Effector memory CD8-positive, alpha-beta T cell (primary cell): Measurements from ENCODE around the gene CNNM4.

ENCODE experiments used
- ATAC-seq: fragments of 150-1000 bp; cut with Tn5 transposase; replicated peaks from 2 replicates; pipeline ENCODE4 v1.10.0; 2021; ENCODE audit warnings: mild to moderate bottlenecking, moderate library complexity
- DNase-seq, 3 experiments: peaks; one replicate each; pipeline ENCODE4 v3.0.0; 2021
- H3K27ac Mint-ChIP-seq, 2 donors: one replicate each; pipeline ENCODE4 v1.8.0; 2022; ENCODE audit warnings: mild to moderate bottlenecking in 2 of 2, mixed read lengths in 2 of 2, moderate library complexity in 2 of 2
- H3K27me3 Mint-ChIP-seq, 2 donors: one replicate each; pipeline ENCODE4 v1.8.0; 2022; ENCODE audit warnings: mixed read lengths in 2 of 2
- H3K36me3 Mint-ChIP-seq: one replicate; pipeline ENCODE4 v1.8.0; 2022; ENCODE audit warnings: mild to moderate bottlenecking, moderate library complexity, mixed read lengths; ENCODE audit not compliant: insufficient read depth
- H3K4me1 Mint-ChIP-seq, 2 donors: one replicate each; pipeline ENCODE4 v1.8.0; 2022; ENCODE audit warnings: low read depth in 2 of 2, mixed read lengths in 2 of 2
- H3K4me3 Mint-ChIP-seq, 2 donors: one replicate each; pipeline ENCODE4 v1.8.0; 2022; ENCODE audit warnings: mild to moderate bottlenecking in 2 of 2, mixed read lengths in 2 of 2, moderate library complexity in 2 of 2
- H3K9me3 Mint-ChIP-seq, 2 donors: one replicate each; pipeline ENCODE4 v1.8.0; 2022; ENCODE audit warnings: mixed read lengths in 2 of 2

The CNNM4 gene

DNA sequence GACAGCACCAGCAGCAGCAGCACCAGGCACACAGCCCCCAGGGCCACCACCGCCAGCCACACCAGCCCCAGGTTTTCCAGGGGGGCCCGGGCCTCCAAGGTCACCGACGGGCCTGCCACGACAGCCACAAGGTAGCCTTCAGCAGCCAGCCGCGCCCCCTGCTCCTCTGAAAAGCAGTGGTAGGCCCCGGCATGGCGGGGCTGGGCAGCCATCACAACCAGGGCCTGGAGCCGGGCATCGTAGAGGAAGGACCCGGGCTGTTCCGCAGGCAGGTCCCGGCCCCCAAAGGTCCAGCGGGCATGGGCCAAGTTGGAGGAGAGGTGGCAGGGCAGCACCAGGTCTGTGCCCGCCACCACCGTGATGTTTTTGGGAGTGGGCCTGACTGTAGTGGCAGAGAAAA is 100.4 kb downstream of the CNNM4 start:
- peaks cover 28 to 39% of the 10 kb centered on the region in 2 donors for H3K4me1 Mint-ChIP-seq
- ATAC-seq (no peak), DNase-seq (no peak)
- peaks cover 65% of the 10 kb centered on the region for H3K36me3 Mint-ChIP-seq
- no peaks in the 10 kb centered on the region for H3K9me3 Mint-ChIP-seq
- H3K27me3 Mint-ChIP-seq: no peaks in the 10 kb centered on the region
- H3K27ac Mint-ChIP-seq: no peak overlapping the region
- no peak overlapping the region for H3K4me3 Mint-ChIP-seq
